SU-DHL-6 (cell line): ENCODE results near the gene BRIP1.

Experiments used
- H2AFZ ChIP-seq: fragments of 200-600 bp; sonication (generic); 2 replicates; pipeline ENCODE4 v1.6.1; 2014; ENCODE audit warnings: low read depth, mild to moderate bottlenecking, moderate library complexity, mixed read lengths, antibody characterized with exemption, low read length; ENCODE audit not compliant: severe bottlenecking
- H3F3A ChIP-seq: fragments of 200-600 bp; shearing (Covaris generic); 2 replicates; pipeline ENCODE4 v1.6.0; 2016; ENCODE audit warnings: antibody characterized with exemption, mild to moderate bottlenecking; ENCODE audit not compliant: insufficient read depth
- H3K27ac ChIP-seq: fragments of 200-600 bp; sonication (generic); 2 replicates; pipeline ENCODE4 v1.5.1; 2016; ENCODE audit warnings: low read depth, mild to moderate bottlenecking, low read length, moderate library complexity, mixed read lengths
- H3K27me3 ChIP-seq: fragments of 200-600 bp; sonication (generic), shearing (Covaris generic); 2 replicates; pipeline ENCODE4 v1.6.0; 2014; ENCODE audit warnings: mild to moderate bottlenecking, low read length
- H3K36me3 ChIP-seq: fragments of 200-600 bp; sonication (generic); 2 replicates; pipeline ENCODE4 v1.6.1; 2014; ENCODE audit warnings: mild to moderate bottlenecking, low read length, mixed read lengths
- H3K4me2 ChIP-seq: fragments of 300-600, 200-600 bp; shearing (Covaris generic), sonication (generic); 2 replicates; pipeline ENCODE4 v1.6.0; 2014; ENCODE audit warnings: low read length, low read depth, mild to moderate bottlenecking; ENCODE audit not compliant: poor library complexity, severe bottlenecking
- H3K4me3 ChIP-seq: fragments of 200-600 bp; sonication (generic); 2 replicates; pipeline ENCODE4 v1.5.1; 2014; ENCODE audit warnings: antibody characterized with exemption, low read length, mild to moderate bottlenecking, mixed read lengths; ENCODE audit not compliant: insufficient read depth, poor library complexity, severe bottlenecking
- H3K79me2 ChIP-seq: fragments of 200-600 bp; sonication (generic); 2 replicates; pipeline ENCODE4 v1.6.1; 2014; ENCODE audit warnings: mild to moderate bottlenecking, low read length, moderate library complexity; ENCODE audit not compliant: insufficient read depth
- H3K9ac ChIP-seq: fragments of 200-600 bp; sonication (generic); 2 replicates; pipeline ENCODE4 v1.7.0; 2014; ENCODE audit warnings: mild to moderate bottlenecking, low read length
- H3K9me2 ChIP-seq: fragments of 200-600 bp; sonication (generic); replicated peaks from 2 replicates; pipeline ENCODE4 v1.6.1; 2014; ENCODE audit warnings: low read length; ENCODE audit not compliant: insufficient read depth
- H3K9me3 ChIP-seq: fragments of 200-600 bp; sonication (generic); 2 replicates; pipeline ENCODE4 v1.6.1; 2014; ENCODE audit warnings: low read length, mixed read lengths; ENCODE audit not compliant: insufficient read depth
- H4K20me1 ChIP-seq: fragments of 200-600 bp; sonication (generic); 2 replicates; pipeline ENCODE4 v1.6.1; 2014; ENCODE audit warnings: low read depth, mild to moderate bottlenecking, antibody characterized with exemption, low read length, moderate library complexity, mixed read lengths
- CTCF ChIP-seq: fragments of 200-600 bp; sonication (generic); IDR thresholded peaks from one replicate; pipeline ENCODE4 v1.5.1; 2017; ENCODE audit warnings: antibody characterized with exemption, mild to moderate bottlenecking, low read length, moderate library complexity; ENCODE audit not compliant: insufficient read depth, poor library complexity, severe bottlenecking
- EZH2phosphoT487 ChIP-seq: fragments of 200-600 bp; sonication (generic), shearing (Covaris generic); conservative IDR thresholded peaks from 2 replicates; pipeline ENCODE4 v1.6.1; 2018; ENCODE audit warnings: mild to moderate bottlenecking, antibody characterized with exemption, low read length, moderate library complexity, mixed read lengths

The BRIP1 gene

GRCh38 chr17:61641715-61642114 is 221.6 kb downstream of the BRIP1 start:
- Histone ChIP-seq H3K9ac (no peak overlapping the region), H3K4me2 (no peak overlapping the region), H3K4me3 (no peak overlapping the region), H3K27me3 (no peaks in the 10 kb centered on the region), H3K27ac (no peak overlapping the region), H3K79me2 (no peaks in the 10 kb centered on the region), H3K9me3 (no peaks in the 10 kb centered on the region), H2AFZ (no peak overlapping the region), H3F3A (no peaks in the 10 kb centered on the region), H4K20me1 (no peaks in the 10 kb centered on the region), H3K9me2 (no peaks in the 10 kb centered on the region), H3K36me3 (no peaks in the 10 kb centered on the region)
- no peak for TF ChIP-seq EZH2phosphoT487
- TF ChIP-seq CTCF, result no peak

DNA sequence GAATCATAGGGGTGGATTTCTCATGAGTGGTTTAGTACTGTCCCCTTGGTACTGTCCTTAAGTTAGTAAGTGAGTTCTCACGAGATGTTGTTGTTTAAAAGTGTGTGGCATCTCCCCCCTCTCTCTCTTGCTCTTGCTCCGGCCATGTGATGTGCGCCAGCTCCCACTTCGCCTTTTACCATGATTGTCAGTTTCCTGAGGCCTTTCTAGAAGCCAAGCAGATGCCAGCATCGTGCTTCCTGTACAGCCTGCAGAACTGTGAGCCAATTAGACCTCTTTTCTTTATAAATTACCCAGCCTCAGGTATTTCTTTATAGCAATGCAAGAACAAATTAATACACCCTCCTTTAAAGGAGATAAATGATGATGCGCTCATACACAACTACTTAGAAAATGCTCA is 222.2 kb downstream of the BRIP1 start:
- Histone ChIP-seq H3K36me3 (no peaks in the 10 kb centered on the region), H3K79me2 (no peaks in the 10 kb centered on the region), H3F3A (no peaks in the 10 kb centered on the region), H3K9ac (no peak overlapping the region), H3K4me3 (no peak overlapping the region), H3K4me2 (no peak overlapping the region), H3K27me3 (no peaks in the 10 kb centered on the region), H3K9me3 (no peaks in the 10 kb centered on the region), H3K9me2 (no peaks in the 10 kb centered on the region), H3K27ac (no peak overlapping the region), H2AFZ (no peak overlapping the region), H4K20me1 (no peaks in the 10 kb centered on the region)
- no peak for TF ChIP-seq EZH2phosphoT487
- no peak for TF ChIP-seq CTCF

GRCh38 chr17:61639818-61640217 is 223.5 kb downstream of the BRIP1 start:
- H3K9me3 ChIP-seq, result no peaks in the 10 kb centered on the region
- H3K9me2 ChIP-seq, result no peaks in the 10 kb centered on the region
- no peaks in the 10 kb centered on the region for H4K20me1 ChIP-seq
- H3K79me2 ChIP-seq, result no peaks in the 10 kb centered on the region
- H3K27me3 ChIP-seq, result no peaks in the 10 kb centered on the region
- H3K4me2 ChIP-seq, result no peak overlapping the region
- no peak overlapping the region for H3K9ac ChIP-seq
- no peak overlapping the region for H3K4me3 ChIP-seq
- no peaks in the 10 kb centered on the region for H3F3A ChIP-seq
- H3K27ac ChIP-seq, result no peak overlapping the region
- no peak overlapping the region for H2AFZ ChIP-seq
- no peaks in the 10 kb centered on the region for H3K36me3 ChIP-seq
- TF ChIP-seq EZH2phosphoT487 (no peak), CTCF (no peak)

DNA sequence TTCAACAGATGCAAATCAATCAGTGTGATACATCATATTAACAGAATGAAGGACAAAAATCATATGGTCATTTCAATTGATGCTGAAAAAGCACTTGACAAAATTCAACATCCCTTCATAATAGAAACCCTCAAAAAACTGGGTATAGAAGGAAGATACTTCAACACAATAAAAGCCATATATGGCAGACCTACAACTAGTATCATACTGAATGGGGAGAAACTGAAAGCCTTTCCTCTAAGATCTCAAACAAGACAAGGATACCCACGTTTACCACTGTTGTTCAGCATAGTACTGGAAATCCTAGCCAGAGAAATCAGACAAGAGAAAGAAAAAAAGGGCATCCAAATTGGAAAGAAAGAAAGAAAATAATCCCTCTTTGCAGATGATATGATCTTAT is 225.2 kb downstream of the BRIP1 start:
- Histone ChIP-seq H3K36me3 (no peaks in the 10 kb centered on the region), H3K9me3 (no peaks in the 10 kb centered on the region), H3K4me2 (no peak overlapping the region), H3K9ac (no peak overlapping the region), H3F3A (no peaks in the 10 kb centered on the region), H3K27ac (no peak overlapping the region), H3K9me2 (no peaks in the 10 kb centered on the region), H2AFZ (no peak overlapping the region), H3K27me3 (no peaks in the 10 kb centered on the region), H3K79me2 (no peaks in the 10 kb centered on the region), H3K4me3 (no peak overlapping the region), H4K20me1 (no peaks in the 10 kb centered on the region)
- TF ChIP-seq EZH2phosphoT487 (no peak), CTCF (no peak)
